HG02884 (cell line): Measurements from ENCODE around the gene SLC31A1.

Experiments
- ATAC-seq: cut with Tn5 transposase; IDR thresholded peaks from one replicate; pipeline ENCODE4 v1.9.1; 2021; ENCODE audit warnings: mild to moderate bottlenecking, moderate library complexity; ENCODE audit not compliant: unreplicated experiment

SLC31A1 gene

GRCh38 chr9:113221003-113221799 lies at the start of gene SLC31A1, which contains the start of gene FKBP15:
SLC31A1 (plus strand) TSS chr9:113221544; CDS start chr9:113256149, 34,605 bp downstream.
FKBP15 (minus strand) TSS chr9:113221277; CDS start chr9:113221243, 34 bp downstream.
- peak; percentile 71 for ATAC-seq

GRCh38 chr9:113173341-113173740 lies 48.0 kb upstream of the SLC31A1 start:
- ATAC-seq = no peak

GRCh38 chr9:113176803-113177202 lies 44.5 kb upstream of the SLC31A1 start:
- no peak for ATAC-seq

- no peak for ATAC-seq
Observed at GRCh38 chr9:113177251-113177650, 44.1 kb upstream of the SLC31A1 start.

GRCh38 chr9:113178087-113178486 lies 43.3 kb upstream of the SLC31A1 start:
- no peak for ATAC-seq

- no peak for ATAC-seq
Observed at GRCh38 chr9:113179839-113180238, 41.5 kb upstream of the SLC31A1 start.

- ATAC-seq = no peak
Observed at GRCh38 chr9:113181165-113181564, 40.2 kb upstream of the SLC31A1 start.

GRCh38 chr9:113183956-113184488 lies 37.3 kb upstream of the SLC31A1 start:
- no peak for ATAC-seq

- no peak for ATAC-seq
Observed at GRCh38 chr9:113184539-113184938, 36.8 kb upstream of the SLC31A1 start.

- ATAC-seq = no peak
Observed at GRCh38 chr9:113185271-113185670, 36.1 kb upstream of the SLC31A1 start.

- no peak for ATAC-seq
Observed at GRCh38 chr9:113186137-113186755, 35.1 kb upstream of the SLC31A1 start.

- ATAC-seq = no peak
Observed at GRCh38 chr9:113187929-113188595, 33.3 kb upstream of the SLC31A1 start.

- no peak for ATAC-seq
Observed at GRCh38 chr9:113192455-113192854, 28.9 kb upstream of the SLC31A1 start.

GRCh38 chr9:113199683-113200329 lies 21.5 kb upstream of the SLC31A1 start:
- no peak for ATAC-seq

- ATAC-seq = no peak
Observed at GRCh38 chr9:113205432-113205831, 15.9 kb upstream of the SLC31A1 start.

GRCh38 chr9:113205861-113206260 lies 15.5 kb upstream of the SLC31A1 start:
- no peak for ATAC-seq

GRCh38 chr9:113210815-113211214 lies 10.5 kb upstream of the SLC31A1 start:
- ATAC-seq = no peak

GRCh38 chr9:113215132-113215531 lies 6.2 kb upstream of the SLC31A1 start:
- no peak for ATAC-seq

GRCh38 chr9:113216406-113216805 lies 4.9 kb upstream of the SLC31A1 start:
- no peak for ATAC-seq

GRCh38 chr9:113219186-113219936 lies 2.0 kb upstream of the SLC31A1 start:
- peak; percentile 39 for ATAC-seq
